GM12878 (cell line): Measurements from ENCODE around the gene KRT6C.

Experiments
- CREB1 ChIP-seq: IDR thresholded peaks from 2 replicates; pipeline ENCODE4 v1.6.1; 2012; ENCODE audit warnings: low read depth, mild to moderate bottlenecking, inconsistent platforms
- MYC ChIP-seq: IDR thresholded peaks from 2 replicates; pipeline ENCODE4 v1.6.1; 2011; ENCODE audit warnings: mild to moderate bottlenecking, low read length, moderate library complexity, inconsistent platforms; ENCODE audit not compliant: insufficient read depth, insufficient replicate concordance, insufficient read length, severe bottlenecking
- TF ChIP-seq, protein P1 (sequence below): IDR thresholded peaks from 2 replicates; pipeline ENCODE4 v1.6.1; 2012; ENCODE audit warnings: mild to moderate bottlenecking, low read depth, low read length

DNA sequence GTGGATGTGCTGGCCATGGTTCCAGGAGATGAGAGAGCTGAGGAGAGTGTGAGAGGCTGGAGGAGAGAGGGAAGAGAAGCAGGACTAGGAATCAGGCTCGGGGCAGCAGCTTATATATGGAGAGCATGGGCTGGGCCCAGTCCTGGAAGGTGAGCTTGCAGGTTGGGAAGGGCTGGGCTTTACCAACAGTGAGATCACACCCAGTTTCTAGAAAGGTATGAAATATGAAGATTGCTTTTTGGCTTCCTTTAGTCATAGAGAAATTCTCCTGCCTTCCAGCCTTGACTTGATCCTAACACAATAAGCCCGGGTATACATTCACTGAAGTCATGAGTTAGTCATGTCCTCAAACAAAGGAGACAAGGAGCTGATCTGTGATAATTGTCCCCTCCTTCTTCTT lies 19.6 kb upstream of the KRT6C start, which contains the start of gene KRT6A:
- TF ChIP-seq MYC = no peak
- TF ChIP-seq CREB1 = no peak
- TF ChIP-seq, protein P1, sequence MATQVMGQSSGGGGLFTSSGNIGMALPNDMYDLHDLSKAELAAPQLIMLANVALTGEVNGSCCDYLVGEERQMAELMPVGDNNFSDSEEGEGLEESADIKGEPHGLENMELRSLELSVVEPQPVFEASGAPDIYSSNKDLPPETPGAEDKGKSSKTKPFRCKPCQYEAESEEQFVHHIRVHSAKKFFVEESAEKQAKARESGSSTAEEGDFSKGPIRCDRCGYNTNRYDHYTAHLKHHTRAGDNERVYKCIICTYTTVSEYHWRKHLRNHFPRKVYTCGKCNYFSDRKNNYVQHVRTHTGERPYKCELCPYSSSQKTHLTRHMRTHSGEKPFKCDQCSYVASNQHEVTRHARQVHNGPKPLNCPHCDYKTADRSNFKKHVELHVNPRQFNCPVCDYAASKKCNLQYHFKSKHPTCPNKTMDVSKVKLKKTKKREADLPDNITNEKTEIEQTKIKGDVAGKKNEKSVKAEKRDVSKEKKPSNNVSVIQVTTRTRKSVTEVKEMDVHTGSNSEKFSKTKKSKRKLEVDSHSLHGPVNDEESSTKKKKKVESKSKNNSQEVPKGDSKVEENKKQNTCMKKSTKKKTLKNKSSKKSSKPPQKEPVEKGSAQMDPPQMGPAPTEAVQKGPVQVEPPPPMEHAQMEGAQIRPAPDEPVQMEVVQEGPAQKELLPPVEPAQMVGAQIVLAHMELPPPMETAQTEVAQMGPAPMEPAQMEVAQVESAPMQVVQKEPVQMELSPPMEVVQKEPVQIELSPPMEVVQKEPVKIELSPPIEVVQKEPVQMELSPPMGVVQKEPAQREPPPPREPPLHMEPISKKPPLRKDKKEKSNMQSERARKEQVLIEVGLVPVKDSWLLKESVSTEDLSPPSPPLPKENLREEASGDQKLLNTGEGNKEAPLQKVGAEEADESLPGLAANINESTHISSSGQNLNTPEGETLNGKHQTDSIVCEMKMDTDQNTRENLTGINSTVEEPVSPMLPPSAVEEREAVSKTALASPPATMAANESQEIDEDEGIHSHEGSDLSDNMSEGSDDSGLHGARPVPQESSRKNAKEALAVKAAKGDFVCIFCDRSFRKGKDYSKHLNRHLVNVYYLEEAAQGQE = no peak
